ENCODE data around the gene GPATCH2.

Gene GPATCH2

DNA sequence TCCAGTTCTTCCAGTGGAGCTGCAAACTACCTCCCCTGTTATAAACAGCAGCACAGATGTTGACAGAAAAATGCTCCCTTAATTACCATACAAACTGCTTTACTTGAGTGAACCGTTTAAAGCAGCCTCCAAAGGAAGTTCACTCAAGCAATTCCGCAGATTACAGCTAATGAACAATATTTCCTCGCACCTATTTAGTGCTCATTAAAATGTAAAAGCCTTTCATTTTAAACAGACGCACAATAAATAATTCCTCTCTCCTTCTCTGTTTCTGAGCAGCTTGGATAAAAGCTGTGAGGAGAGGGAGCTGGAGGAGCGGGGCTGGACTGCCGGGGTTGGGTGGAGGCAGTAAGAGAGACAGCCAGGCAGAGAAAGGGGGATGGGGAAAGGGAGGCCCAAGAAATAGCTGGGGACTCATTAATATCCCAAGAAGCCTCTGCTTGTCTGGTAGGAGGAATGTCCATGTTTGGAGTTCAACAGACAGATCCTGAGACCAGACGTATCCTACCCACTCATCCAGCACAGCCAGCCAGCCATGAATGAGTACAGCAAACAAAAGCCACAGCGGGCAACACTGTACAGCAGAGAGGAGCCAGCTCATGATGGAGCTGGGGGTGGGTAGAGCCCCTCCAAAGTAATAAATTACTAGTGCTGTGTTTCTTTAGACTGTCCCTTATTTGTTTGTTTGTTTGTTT is 227.7 kb downstream of the GPATCH2 start:
- no peak overlapping the region for H3K4me3 ChIP-seq
- no peaks in the 10 kb centered on the region for H3K27me3 ChIP-seq
- intact Hi-C loops (cut with DNase I; ENCODE audit: low total_unique reads): no loop called here
- H3K9me3 ChIP-seq: no peaks in the 10 kb centered on the region
- no peak overlapping the region for H3K27ac ChIP-seq
- DNase-seq: no peak
- H3K36me3 ChIP-seq: no peaks in the 10 kb centered on the region
- H3K4me1 ChIP-seq: peaks cover 0 to 4% (median 0%) of the 10 kb centered on the region in 4 donors
- no peak for TF ChIP-seq CTCF (IDR thresholded peaks at IDR 0.05)

DNA sequence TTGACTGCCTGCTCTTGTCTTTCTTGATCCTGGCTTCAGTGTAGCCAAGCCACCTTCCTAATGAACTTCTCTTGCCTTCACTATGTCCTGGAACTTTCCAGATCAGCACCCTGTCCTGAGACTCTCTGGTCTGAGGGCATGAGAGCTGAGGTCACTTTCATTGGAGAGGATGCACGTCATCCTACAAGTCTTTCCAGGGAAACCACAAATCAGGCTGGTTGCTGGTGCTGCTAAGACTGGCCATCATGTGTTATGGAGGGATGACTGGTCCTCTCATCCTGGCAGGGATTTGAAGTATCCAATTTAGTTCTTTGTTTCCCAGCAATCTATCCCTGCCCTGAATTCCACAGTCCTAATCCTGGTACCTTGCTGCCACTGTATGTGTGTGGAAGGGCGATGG is 228.6 kb downstream of the GPATCH2 start:
- DNase-seq: no peak
- no peaks in the 10 kb centered on the region for H3K9me3 ChIP-seq
- H3K36me3 ChIP-seq: no peaks in the 10 kb centered on the region
- no peak for TF ChIP-seq CTCF (IDR thresholded peaks at IDR 0.05)
- intact Hi-C loops (cut with DNase I; ENCODE audit: low total_unique reads): no loop called here
- no peaks in the 10 kb centered on the region for H3K27me3 ChIP-seq
- H3K4me3 ChIP-seq: no peak overlapping the region
- H3K27ac ChIP-seq: no peak overlapping the region
- H3K4me1 ChIP-seq: no peaks in the 10 kb centered on the region

DNA sequence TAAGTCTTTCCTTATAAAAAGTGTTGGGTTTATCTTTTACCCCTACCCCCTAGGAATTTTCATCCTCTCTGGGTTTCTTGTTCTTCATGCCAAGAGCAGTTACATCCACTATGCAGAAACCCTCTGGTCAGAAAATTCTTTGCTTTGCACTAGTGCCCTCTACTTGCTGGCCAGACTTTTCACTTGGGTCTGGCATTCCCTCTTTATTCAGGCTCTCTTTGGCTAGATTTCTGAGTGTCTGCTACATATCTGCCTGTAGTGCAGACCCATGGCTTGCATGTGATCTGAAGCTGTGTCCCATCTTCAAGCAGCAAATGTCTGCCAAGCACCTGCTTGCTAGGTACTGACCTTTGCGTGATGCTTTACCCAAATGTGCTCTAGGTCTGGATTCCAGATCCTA is 237.0 kb downstream of the GPATCH2 start:
- no peak for TF ChIP-seq CTCF (IDR thresholded peaks at IDR 0.05)
- Histone ChIP-seq H3K4me1 (no peaks in the 10 kb centered on the region), H3K27me3 (no peaks in the 10 kb centered on the region), H3K36me3 (no peaks in the 10 kb centered on the region), H3K27ac (no peak overlapping the region), H3K9me3 (no peaks in the 10 kb centered on the region), H3K4me3 (no peak overlapping the region)
- DNase-seq: no peak
- intact Hi-C loops (cut with DNase I; ENCODE audit: low total_unique reads): no loop called here

- H3K4me3 ChIP-seq: no peak overlapping the region
- H3K9me3 ChIP-seq: no peaks in the 10 kb centered on the region
- no peak for TF ChIP-seq CTCF (IDR thresholded peaks at IDR 0.05)
- intact Hi-C loops (cut with DNase I; ENCODE audit: low total_unique reads): no loop called here
- H3K36me3 ChIP-seq: no peaks in the 10 kb centered on the region
- no peak overlapping the region for H3K27ac ChIP-seq
- no peaks in the 10 kb centered on the region for H3K4me1 ChIP-seq
- DNase-seq: no peak
- H3K27me3 ChIP-seq: no peaks in the 10 kb centered on the region
These were observed 238.4 kb downstream of the GPATCH2 start for GRCh38 chr1:217392441-217392840.

DNA sequence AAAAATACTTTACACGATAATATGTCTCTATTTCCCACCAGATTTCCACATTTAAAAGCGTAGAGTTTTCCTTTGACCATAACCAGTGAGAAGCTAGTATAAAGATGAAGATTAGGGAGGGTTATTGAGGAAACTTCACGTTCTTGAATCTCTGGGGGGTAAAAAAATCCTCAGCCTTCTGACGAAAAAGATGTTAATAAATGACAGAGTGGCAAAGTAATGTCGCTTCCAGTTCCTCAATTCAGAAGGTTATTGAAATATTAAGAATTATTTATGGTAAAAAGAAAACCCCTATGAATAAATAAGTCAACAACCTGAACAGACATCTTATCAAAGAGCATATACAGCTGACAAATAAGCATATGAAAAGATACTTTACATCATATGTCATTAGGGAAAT is 241.0 kb downstream of the GPATCH2 start:
- H3K4me1 ChIP-seq: no peaks in the 10 kb centered on the region
- H3K27ac ChIP-seq: no peak overlapping the region
- no peak for DNase-seq
- H3K4me3 ChIP-seq: no peak overlapping the region
- no peaks in the 10 kb centered on the region for H3K9me3 ChIP-seq
- TF ChIP-seq CTCF (IDR thresholded peaks at IDR 0.05): no peak
- no peaks in the 10 kb centered on the region for H3K36me3 ChIP-seq
- intact Hi-C loops (cut with DNase I; ENCODE audit: low total_unique reads): no loop called here
- no peaks in the 10 kb centered on the region for H3K27me3 ChIP-seq
